Fibroblast of lung (primary cell): Measurements from ENCODE around the gene AGAP2. TPM values are rescaled to one million over a fixed set of nuclear protein-coding genes. Genes with fewer than 3 reads are reported as not detected.
A peak's percentile ranks its signal among the peaks of the same experiment; 100 is the strongest.

Experiments used
- DNase-seq, 2 donors: peaks; one replicate each; pipeline versions ENCODE4 v3.0.0 to v3.0.0-alpha.2; 2010; ENCODE audit warnings: low read depth in 2 of 2
- H2AFZ ChIP-seq: 2 replicates; pipeline ENCODE4 v1.5.1; 2012; ENCODE audit warnings: low read length, control low read depth, inconsistent platforms
- H3K27ac ChIP-seq: 2 replicates; pipeline ENCODE4 v1.5.1; 2011; ENCODE audit warnings: low read length, control low read depth; ENCODE audit not compliant: insufficient read depth
- H3K27me3 ChIP-seq: 2 replicates; pipeline ENCODE4 v1.5.1; 2011; ENCODE audit warnings: mild to moderate bottlenecking, low read length; ENCODE audit not compliant: control insufficient read depth, insufficient read depth
- H3K36me3 ChIP-seq: 2 replicates; pipeline ENCODE4 v1.5.1; 2011; ENCODE audit warnings: low read length; ENCODE audit not compliant: control insufficient read depth, insufficient read depth
- H3K4me1 ChIP-seq: 2 replicates; pipeline ENCODE4 v1.5.1; 2011; ENCODE audit warnings: low read length; ENCODE audit not compliant: control insufficient read depth, insufficient read depth; ENCODE audit errors: extremely low read depth
- H3K4me2 ChIP-seq: 2 replicates; pipeline ENCODE4 v1.5.1; 2011; ENCODE audit warnings: low read length, control low read depth; ENCODE audit not compliant: insufficient read depth; ENCODE audit errors: extremely low read depth
- H3K4me3 ChIP-seq, 4 experiments: fragments of 200-600 bp in 1 of 4; sonication (generic) in 1 of 4; replicated peaks in 1 of 4; 2 replicates each; pipeline ENCODE4 v1.5.1; 2011 to 2016; ENCODE audit warnings: low read length in 4 of 4, low read depth in 3 of 4, mild to moderate bottlenecking in 3 of 4, control low read depth in 2 of 4, inconsistent platforms in 1 of 4, mixed read lengths in 1 of 4; ENCODE audit not compliant: insufficient read depth in 1 of 4; ENCODE audit errors: control extremely low read depth in 1 of 4
- H3K79me2 ChIP-seq: 2 replicates; pipeline ENCODE4 v1.5.1; 2012; ENCODE audit warnings: mild to moderate bottlenecking, low read length, inconsistent platforms; ENCODE audit not compliant: control insufficient read depth, insufficient read depth
- H3K9ac ChIP-seq: 2 replicates; pipeline ENCODE4 v1.5.1; 2011; ENCODE audit warnings: mild to moderate bottlenecking, low read length, control low read depth; ENCODE audit not compliant: insufficient read depth
- H3K9me3 ChIP-seq: 2 replicates; pipeline ENCODE4 v1.5.1; 2012; ENCODE audit warnings: low read depth, low read length; ENCODE audit not compliant: control insufficient read depth, insufficient read depth
- H4K20me1 ChIP-seq: 2 replicates; pipeline ENCODE4 v1.5.1; 2011; ENCODE audit warnings: low read length; ENCODE audit not compliant: control insufficient read depth, insufficient read depth; ENCODE audit errors: extremely low read depth
- CTCF ChIP-seq, 2 donors: IDR thresholded peaks in 1 of 2; conservative IDR thresholded peaks in 1 of 2; 1 replicate in 1 of 2; 2 replicates in 1 of 2; pipeline ENCODE4 v1.5.1; 2011 to 2012; ENCODE audit warnings: low read length in 2 of 2, control low read depth in 1 of 2, inconsistent platforms in 1 of 2, low read depth in 1 of 2, mild to moderate bottlenecking in 1 of 2
- EZH2 ChIP-seq: IDR thresholded peaks from 2 replicates; pipeline ENCODE4 v1.5.1; 2012; ENCODE audit warnings: low read length, control low read depth, mild to moderate bottlenecking; ENCODE audit errors: missing control alignments
- polyA plus RNA-seq, 2 donors: library from polyadenylated mRNA; depleted of rRNA in 1 of 2; stranded (reverse) in 1 of 2; unstranded in 1 of 2; fragments of >200 nt; gene quantifications; 2 replicates each; pipeline ENCODE4 v1.2.1, GENCODE V29; 2011 to 2012; ENCODE audit warnings: missing spikeins in 1 of 2
- total RNA-seq: library from RNA; depleted of rRNA; stranded (reverse); fragments of >200 nt; gene quantifications from 2 replicates; pipeline ENCODE4 v1.2.1, GENCODE V29; 2014

Gene AGAP2
- total and polyA plus RNA-seq, 2 donors (not counting 1 experiment from before 2014, with no cell fraction given): 0.05 to 0.17 TPM

GRCh38 chr12:57739387-57739786 is 845 bp upstream of the AGAP2 start:
- Histone ChIP-seq H3K36me3 (no peaks in the 10 kb centered on the region), H3K27ac (no peak overlapping the region), H4K20me1 (no peaks in the 10 kb centered on the region), H3K4me2 (no peak overlapping the region), H2AFZ (no peak overlapping the region), H3K4me1 (peaks cover 3% of the 10 kb centered on the region), H3K9ac (no peak overlapping the region), H3K4me3 (no peak overlapping the region), H3K27me3 (peaks cover 64% of the 10 kb centered on the region), H3K79me2 (no peaks in the 10 kb centered on the region), H3K9me3 (no peaks in the 10 kb centered on the region)
- no peak for DNase-seq
- TF ChIP-seq CTCF (conservative IDR thresholded peaks at IDR 0.05 in 1 of 2, IDR thresholded peaks at IDR 0.05 in 1 of 2; ENCODE audit: low read depth in 1 of 2, low read length in 2 of 2) (no peak), EZH2 (peak; percentile 85)

DNA sequence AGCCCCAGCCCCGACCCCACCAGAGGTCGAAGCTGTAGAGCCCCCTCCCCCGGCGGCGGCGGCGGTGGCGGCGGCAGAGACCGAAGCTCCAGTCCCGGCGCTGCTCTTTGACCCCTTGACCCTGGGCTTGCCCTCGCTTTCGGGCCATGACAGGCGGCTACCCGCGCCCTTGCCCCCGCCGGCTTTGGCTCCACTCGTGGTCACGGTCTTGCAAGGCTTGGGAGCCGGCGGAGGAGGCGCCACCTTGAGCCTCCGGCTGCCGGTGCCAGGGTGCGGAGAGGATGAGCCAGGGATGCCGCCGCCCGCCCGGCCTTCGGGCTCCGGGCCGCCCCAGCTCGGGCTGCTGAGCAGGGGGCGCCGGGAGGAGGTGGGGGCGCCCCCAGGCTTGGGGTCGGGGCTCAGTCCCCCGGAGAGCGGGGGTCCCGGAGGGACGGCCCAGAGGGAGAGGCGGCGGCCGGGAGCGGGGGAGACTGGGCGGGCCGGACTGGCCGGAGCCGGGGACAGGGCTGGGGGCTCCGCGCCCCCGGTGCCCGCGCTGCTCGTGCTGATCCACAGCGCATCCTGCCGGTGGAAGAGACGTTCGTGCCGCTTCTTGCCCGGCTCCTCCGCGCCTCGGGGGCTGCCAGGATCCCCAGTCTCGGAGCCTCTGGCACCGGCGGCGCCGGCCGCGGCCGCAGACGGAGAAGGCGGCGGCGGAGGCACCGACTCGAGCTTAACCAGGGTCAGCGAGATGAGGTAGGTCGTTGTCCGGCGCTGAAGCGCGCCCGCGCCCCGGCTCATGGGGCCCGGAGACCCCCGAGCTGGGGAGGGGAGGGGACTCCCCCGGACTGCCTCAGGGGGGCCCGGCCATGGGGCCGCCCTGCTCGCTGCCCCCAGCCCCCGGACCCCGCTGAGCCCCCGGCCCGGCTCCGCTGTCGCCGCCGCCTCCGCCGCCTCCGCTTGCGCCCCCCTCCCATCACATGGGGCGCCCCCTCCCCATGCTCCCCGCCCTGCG is 778 bp downstream of the AGAP2 start:
- Histone ChIP-seq H3K4me3 (peak overlapping the region in 1 of 4 experiments; percentile 36), H2AFZ (no peak overlapping the region), H3K27ac (no peak overlapping the region), H3K4me2 (peak overlapping the region; percentile 37), H3K9me3 (no peaks in the 10 kb centered on the region), H3K9ac (peak overlapping the region; percentile 32), H3K36me3 (no peaks in the 10 kb centered on the region), H3K4me1 (peaks cover 3% of the 10 kb centered on the region), H3K27me3 (peaks cover 77% of the 10 kb centered on the region), H3K79me2 (no peaks in the 10 kb centered on the region), H4K20me1 (no peaks in the 10 kb centered on the region)
- TF ChIP-seq CTCF (conservative IDR thresholded peaks at IDR 0.05 in 1 of 2, IDR thresholded peaks at IDR 0.05 in 1 of 2; ENCODE audit: low read depth in 1 of 2, low read length in 2 of 2) (peak; percentile 27 to 37), EZH2 (peak; percentile 97)
- DNase-seq: no peak

DNA sequence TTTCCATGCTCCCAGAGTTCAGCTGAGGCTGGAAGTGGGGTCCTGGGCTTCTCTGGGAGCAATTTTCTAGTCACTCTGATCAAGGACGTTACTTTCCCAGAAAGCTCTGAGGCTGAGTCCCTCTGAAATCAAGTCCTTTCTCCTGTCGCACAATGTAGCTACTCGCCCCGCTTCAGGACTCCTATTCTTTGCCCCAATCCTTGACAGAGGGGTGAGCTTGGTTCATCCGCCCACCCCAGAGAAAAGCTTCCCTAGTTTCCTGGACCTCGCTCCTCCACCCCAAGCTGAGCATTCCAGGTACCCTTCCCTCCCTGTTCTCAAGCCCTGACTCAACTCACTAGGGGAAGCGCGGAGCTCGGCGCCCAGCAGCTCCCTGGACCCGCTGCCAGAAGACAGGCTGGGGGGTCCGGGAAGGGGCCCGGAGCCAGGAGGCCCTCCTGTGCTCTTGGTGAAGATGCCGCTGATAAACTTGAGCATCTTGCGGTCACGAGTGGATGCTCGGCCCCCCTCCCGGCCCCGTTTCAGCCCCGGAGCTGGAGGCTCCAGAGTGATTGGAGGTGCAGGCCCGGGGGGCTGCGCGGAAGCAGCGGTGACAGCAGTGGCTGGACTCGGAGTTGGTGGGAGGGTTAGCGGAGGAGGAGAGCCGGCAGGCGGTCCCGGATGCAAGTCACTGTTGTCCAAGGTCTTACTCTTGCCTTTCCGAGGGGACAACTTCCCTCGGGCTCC is 1.6 kb downstream of the AGAP2 start:
- Histone ChIP-seq H3K4me2 (no peak overlapping the region), H3K4me1 (peaks cover 3% of the 10 kb centered on the region), H3K9ac (no peak overlapping the region), H3K27me3 (peaks cover 83% of the 10 kb centered on the region), H2AFZ (no peak overlapping the region), H3K27ac (no peak overlapping the region), H3K4me3 (no peak overlapping the region), H4K20me1 (no peaks in the 10 kb centered on the region), H3K36me3 (no peaks in the 10 kb centered on the region), H3K79me2 (no peaks in the 10 kb centered on the region), H3K9me3 (no peaks in the 10 kb centered on the region)
- DNase-seq: no peak
- peak; percentile 98 for TF ChIP-seq EZH2
- TF ChIP-seq CTCF (conservative IDR thresholded peaks at IDR 0.05 in 1 of 2, IDR thresholded peaks at IDR 0.05 in 1 of 2; ENCODE audit: low read depth in 1 of 2, low read length in 2 of 2): no peak
